NCI-H82 treated with DMSO at 0.1 percent for 48 hours (cell line): ENCODE measurements around the gene CPNE5.

Experiments used
- DNase-seq: peaks from one replicate; lab custom pipeline; 2025; ENCODE audit not compliant: unreplicated experiment; lab: John Stamatoyannopoulos, UW

Gene CPNE5

GRCh38 chr6:36769183-36769675 is 70.0 kb downstream of the CPNE5 start:
- DNase-seq, result no peak

- no peak for DNase-seq
These were observed 72.8 kb downstream of the CPNE5 start for GRCh38 chr6:36766399-36766945.

- peak; percentile 73 for DNase-seq
These were observed 73.4 kb downstream of the CPNE5 start for GRCh38 chr6:36765594-36766398.

GRCh38 chr6:36765190-36765589 is 74.1 kb downstream of the CPNE5 start:
- no peak for DNase-seq

- DNase-seq, result no peak
These were observed 77.1 kb downstream of the CPNE5 start for GRCh38 chr6:36762123-36762522.

GRCh38 chr6:36760685-36761435 is 78.4 kb downstream of the CPNE5 start:
- DNase-seq, result no peak

GRCh38 chr6:36759148-36759759 is 80.0 kb downstream of the CPNE5 start:
- DNase-seq, result peak; percentile 68

GRCh38 chr6:36758516-36759147 is 80.6 kb downstream of the CPNE5 start:
- DNase-seq, result no peak

- DNase-seq, result no peak
These were observed 81.2 kb downstream of the CPNE5 start for GRCh38 chr6:36757943-36758508.

- no peak for DNase-seq
These were observed 82.0 kb downstream of the CPNE5 start for GRCh38 chr6:36757206-36757605.

- DNase-seq, result no peak
These were observed 82.5 kb downstream of the CPNE5 start for GRCh38 chr6:36756786-36757185.

GRCh38 chr6:36755435-36756348 is 83.6 kb downstream of the CPNE5 start:
- no peak for DNase-seq

- no peak for DNase-seq
These were observed 84.4 kb downstream of the CPNE5 start for GRCh38 chr6:36754582-36755434.

- no peak for DNase-seq
These were observed 85.4 kb downstream of the CPNE5 start for GRCh38 chr6:36753671-36754405.

GRCh38 chr6:36752886-36753506 is 86.2 kb downstream of the CPNE5 start:
- DNase-seq, result no peak

- DNase-seq, result no peak
These were observed 86.9 kb downstream of the CPNE5 start for GRCh38 chr6:36752187-36752885.

GRCh38 chr6:36751833-36752186 is 87.4 kb downstream of the CPNE5 start:
- DNase-seq, result no peak
